MM.1S (cell line): ENCODE measurements around the gene HNRNPA0.

Source experiments
- DNase-seq: peaks from one replicate; pipeline ENCODE4 v3.0.0-alpha.2; 2015
- H2AFZ ChIP-seq: fragments of 300-600 bp; sonication (generic); 2 replicates; pipeline ENCODE4 v1.6.0; 2016; ENCODE audit warnings: antibody characterized with exemption, low read length
- H3F3A ChIP-seq: fragments of 300-600 bp; sonication (generic); 2 replicates; pipeline ENCODE4 v1.6.1; 2016; ENCODE audit warnings: mild to moderate bottlenecking, antibody characterized with exemption, low read length, moderate library complexity, mixed read lengths; ENCODE audit not compliant: insufficient read depth
- H3K27ac ChIP-seq: fragments of 300-600 bp; sonication (generic); 2 replicates; pipeline ENCODE4 v1.5.1; 2016; ENCODE audit warnings: mild to moderate bottlenecking, low read length
- H3K27me3 ChIP-seq: fragments of 300-600 bp; sonication (generic); replicated peaks from 2 replicates; pipeline ENCODE4 v1.6.0; 2016; ENCODE audit warnings: low read length; ENCODE audit not compliant: insufficient read depth
- H3K36me3 ChIP-seq: fragments of 300-600 bp; sonication (generic); replicated peaks from 2 replicates; pipeline ENCODE4 v1.6.1; 2016; ENCODE audit warnings: mild to moderate bottlenecking, low read length, mixed read lengths; ENCODE audit not compliant: insufficient read depth
- H3K4me1 ChIP-seq: fragments of 300-600 bp; sonication (generic); 2 replicates; pipeline ENCODE4 v1.6.1; 2016; ENCODE audit warnings: low read length, mixed read lengths
- H3K4me2 ChIP-seq: fragments of 300-600 bp; sonication (generic); 2 replicates; pipeline ENCODE4 v1.6.0; 2016; ENCODE audit warnings: low read depth, low read length
- H3K4me3 ChIP-seq: fragments of 300-600 bp; sonication (generic); 2 replicates; pipeline ENCODE4 v1.5.1; 2016; ENCODE audit warnings: low read length, mixed read lengths
- H3K79me2 ChIP-seq: fragments of 300-600 bp; sonication (generic); 2 replicates; pipeline ENCODE4 v1.6.1; 2016; ENCODE audit warnings: mixed run types, low read length, mixed read lengths
- H3K9ac ChIP-seq: fragments of 300-600 bp; sonication (generic); 2 replicates; pipeline ENCODE4 v1.6.1; 2016; ENCODE audit warnings: low read length, mixed read lengths
- H3K9me2 ChIP-seq: fragments of 300-600 bp; sonication (generic); replicated peaks from 2 replicates; pipeline ENCODE4 v1.6.1; 2016; ENCODE audit warnings: mild to moderate bottlenecking, low read length, mixed read lengths; ENCODE audit not compliant: insufficient read depth
- H3K9me3 ChIP-seq: fragments of 300-600 bp; sonication (generic); replicated peaks from 2 replicates; pipeline ENCODE4 v1.6.1; 2016; ENCODE audit warnings: mild to moderate bottlenecking, low read length, mixed read lengths; ENCODE audit not compliant: insufficient read depth
- H4K20me1 ChIP-seq: fragments of 300-600 bp; sonication (generic); 2 replicates; pipeline ENCODE4 v1.6.1; 2016; ENCODE audit warnings: mild to moderate bottlenecking, low read length, moderate library complexity, mixed read lengths; ENCODE audit not compliant: insufficient read depth
- CTCF ChIP-seq: fragments of 300-600 bp; sonication (generic); IDR thresholded peaks from 2 replicates; pipeline ENCODE4 v1.5.1; 2016; ENCODE audit warnings: antibody characterized with exemption, low read length, mixed read lengths
- EZH2 ChIP-seq: fragments of 300-600 bp; sonication (generic); optimal IDR thresholded peaks from 2 replicates; pipeline ENCODE3; 2017; ENCODE audit warnings: low read depth, mild to moderate bottlenecking, antibody characterized with exemption, low read length, mixed read lengths
- EZH2phosphoT487 ChIP-seq: fragments of 300-600 bp; sonication (generic); IDR thresholded peaks from 2 replicates; pipeline ENCODE4 v1.6.1; 2018; ENCODE audit warnings: antibody characterized with exemption, low read length

The HNRNPA0 gene

GRCh38 chr5:137708062-137708461 lies 46.1 kb downstream of the HNRNPA0 start:
- H3K9ac ChIP-seq, result no peak overlapping the region
- TF ChIP-seq EZH2phosphoT487 (no peak), CTCF (no peak), EZH2 (no peak)
- H3K79me2 ChIP-seq, result no peaks in the 10 kb centered on the region
- no peaks in the 10 kb centered on the region for H3K36me3 ChIP-seq
- H3K9me2 ChIP-seq, result no peaks in the 10 kb centered on the region
- H3K4me1 ChIP-seq, result peaks cover 24% of the 10 kb centered on the region
- no peaks in the 10 kb centered on the region for H3K9me3 ChIP-seq
- H4K20me1 ChIP-seq, result no peaks in the 10 kb centered on the region
- H3K4me3 ChIP-seq, result no peak overlapping the region
- H3F3A ChIP-seq, result peaks cover 8% of the 10 kb centered on the region; the same call in 1 of the 2 replicates
- no peaks in the 10 kb centered on the region for H3K27me3 ChIP-seq
- no peak overlapping the region for H2AFZ ChIP-seq
- no peak overlapping the region for H3K4me2 ChIP-seq
- H3K27ac ChIP-seq, result peak overlapping the region; percentile 19; the same call in 1 of the 2 replicates
- DNase-seq, result no peak

GRCh38 chr5:137706841-137707240 lies 47.3 kb downstream of the HNRNPA0 start:
- no peaks in the 10 kb centered on the region for H3K36me3 ChIP-seq
- H3K4me2 ChIP-seq, result no peak overlapping the region
- H3K9me3 ChIP-seq, result no peaks in the 10 kb centered on the region
- no peak overlapping the region for H3K9ac ChIP-seq
- H3K4me3 ChIP-seq, result no peak overlapping the region
- DNase-seq, result no peak
- H3K79me2 ChIP-seq, result no peaks in the 10 kb centered on the region
- H3K27me3 ChIP-seq, result no peaks in the 10 kb centered on the region
- no peaks in the 10 kb centered on the region for H4K20me1 ChIP-seq
- no peak overlapping the region for H3K27ac ChIP-seq
- TF ChIP-seq EZH2, result no peak
- no peak for TF ChIP-seq CTCF
- no peak for TF ChIP-seq EZH2phosphoT487
- no peaks in the 10 kb centered on the region for H3K9me2 ChIP-seq
- peaks cover 8% of the 10 kb centered on the region; the same call in 1 of the 2 replicates for H3F3A ChIP-seq
- peaks cover 24% of the 10 kb centered on the region for H3K4me1 ChIP-seq
- no peak overlapping the region for H2AFZ ChIP-seq

- Histone ChIP-seq H3K4me1 (peaks cover 24% of the 10 kb centered on the region), H3K36me3 (no peaks in the 10 kb centered on the region), H3K27ac (no peak overlapping the region), H3K9ac (no peak overlapping the region), H3F3A (peaks cover 8% of the 10 kb centered on the region; the same call in 1 of the 2 replicates), H4K20me1 (no peaks in the 10 kb centered on the region), H3K27me3 (no peaks in the 10 kb centered on the region), H3K79me2 (no peaks in the 10 kb centered on the region), H3K4me2 (no peak overlapping the region), H3K9me2 (no peaks in the 10 kb centered on the region), H3K4me3 (no peak overlapping the region), H2AFZ (no peak overlapping the region), H3K9me3 (no peaks in the 10 kb centered on the region)
- no peak for TF ChIP-seq EZH2phosphoT487
- DNase-seq, result no peak
These were observed 49.1 kb downstream of the HNRNPA0 start for GRCh38 chr5:137705106-137705505.

GRCh38 chr5:137703565-137703964 lies 50.6 kb downstream of the HNRNPA0 start:
- no peaks in the 10 kb centered on the region for H3K27me3 ChIP-seq
- no peak for DNase-seq
- H3K4me1 ChIP-seq, result peaks cover 10% of the 10 kb centered on the region
- H3K9me3 ChIP-seq, result no peaks in the 10 kb centered on the region
- peaks cover 4% of the 10 kb centered on the region; the same call in 1 of the 2 replicates for H3F3A ChIP-seq
- H3K4me2 ChIP-seq, result no peak overlapping the region
- no peak overlapping the region for H3K27ac ChIP-seq
- H3K9ac ChIP-seq, result no peak overlapping the region
- no peaks in the 10 kb centered on the region for H3K36me3 ChIP-seq
- H2AFZ ChIP-seq, result no peak overlapping the region
- TF ChIP-seq CTCF (no peak), EZH2phosphoT487 (no peak), EZH2 (no peak)
- H3K79me2 ChIP-seq, result no peaks in the 10 kb centered on the region
- H3K4me3 ChIP-seq, result no peak overlapping the region
- no peaks in the 10 kb centered on the region for H3K9me2 ChIP-seq
- no peaks in the 10 kb centered on the region for H4K20me1 ChIP-seq
